GM19238 (cell line): Measurements from ENCODE around the gene RTN4RL2.
A peak's percentile ranks its signal among the peaks of the same experiment; 100 is the strongest.

ENCODE experiments used
- DNase-seq: peaks from one replicate; pipeline ENCODE4 v3.0.0; 2011; ENCODE audit warnings: low spot score; ENCODE audit not compliant: insufficient read length

The RTN4RL2 gene

DNA sequence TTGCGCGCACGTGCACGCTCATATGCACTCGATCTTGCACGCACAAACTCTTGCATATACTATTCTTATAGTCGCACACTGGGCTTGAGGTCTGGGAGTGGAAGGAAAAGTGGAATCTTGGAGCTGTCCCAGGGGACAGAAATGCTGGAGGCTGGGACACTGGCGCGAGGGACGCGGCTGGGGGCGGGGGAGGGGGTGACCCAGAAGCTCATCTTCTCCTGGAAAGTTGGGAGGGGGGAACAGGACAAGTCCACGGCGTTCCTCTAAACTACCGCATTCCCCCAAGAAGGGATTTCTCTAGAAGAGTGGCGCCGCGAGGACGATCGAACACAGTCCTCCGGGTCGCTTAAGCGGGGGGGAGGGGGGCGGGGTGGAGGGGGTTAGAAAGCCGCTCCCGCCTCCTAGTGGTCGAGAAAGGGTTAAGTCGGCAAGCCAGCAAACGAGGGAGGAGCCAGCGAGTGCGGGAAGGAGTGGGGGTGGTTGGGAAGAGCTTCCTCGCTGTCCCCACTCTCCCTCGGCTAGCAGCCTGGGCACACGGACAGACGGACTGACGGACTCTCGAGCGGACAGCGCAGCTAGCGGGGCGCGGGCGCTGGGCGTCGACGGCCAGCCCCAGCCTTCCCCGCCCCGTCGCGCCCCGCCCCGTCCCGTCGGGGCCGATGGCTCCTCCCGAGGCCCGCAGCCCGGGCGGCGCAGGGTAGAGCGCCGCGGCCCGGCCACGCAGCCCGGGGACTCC, at the start of gene RTN4RL2:
Gene RTN4RL2, plus strand, starts transcription at position 507 of the 736 bp plus-strand sequence. CDS start 338 bp downstream, outside the sequence.
- DNase-seq = no peak

DNA sequence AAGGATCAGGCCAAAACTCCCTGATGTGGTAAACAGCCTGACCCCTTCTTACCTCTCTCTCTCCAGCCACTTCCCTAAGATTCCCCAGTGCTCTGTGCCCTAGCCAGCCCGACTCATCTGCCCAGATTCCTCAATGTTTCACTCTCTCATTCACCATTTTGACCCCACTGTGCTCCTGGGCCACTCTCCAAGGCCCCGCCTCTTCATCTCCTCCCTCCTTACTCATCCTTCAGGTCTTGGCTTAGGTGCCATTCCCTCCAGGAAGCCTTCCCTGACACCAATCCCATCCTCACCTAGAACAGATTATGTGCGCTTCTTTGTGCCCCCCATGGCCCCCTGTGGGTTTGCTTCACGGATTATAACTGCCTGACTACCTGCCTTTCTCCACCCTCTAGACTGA, 46.6 kb upstream of the RTN4RL2 start:
- DNase-seq = no peak

DNA sequence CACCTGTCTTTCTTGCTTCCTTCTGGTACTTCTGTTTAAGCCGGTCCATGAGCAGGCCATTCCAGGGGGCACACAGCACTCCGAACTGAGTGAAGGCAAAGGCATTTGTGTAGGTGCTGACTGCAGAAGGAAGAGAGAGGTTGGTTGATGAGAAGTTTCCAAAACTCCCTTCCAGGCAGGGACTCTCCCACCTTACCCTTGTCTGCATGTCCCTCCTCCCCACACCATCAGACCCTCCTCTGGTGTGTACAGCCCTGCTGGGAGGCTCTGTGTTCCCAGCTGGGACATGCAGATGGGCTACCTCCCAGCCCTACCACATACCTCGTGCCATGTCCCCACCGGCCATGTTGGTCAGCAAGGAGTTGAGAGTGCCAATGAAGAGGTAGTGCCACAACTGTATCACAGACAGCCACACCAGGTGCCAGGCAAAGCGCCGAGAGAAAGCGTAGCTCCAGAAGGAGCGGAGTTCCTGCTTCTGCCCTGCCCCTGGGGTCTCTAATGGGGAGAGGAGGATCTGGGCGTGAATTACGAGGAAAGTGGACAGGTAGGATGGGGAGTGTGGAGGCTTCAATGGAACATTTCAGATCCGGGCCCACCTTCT, 45.6 kb upstream of the RTN4RL2 start:
- DNase-seq = no peak

DNA sequence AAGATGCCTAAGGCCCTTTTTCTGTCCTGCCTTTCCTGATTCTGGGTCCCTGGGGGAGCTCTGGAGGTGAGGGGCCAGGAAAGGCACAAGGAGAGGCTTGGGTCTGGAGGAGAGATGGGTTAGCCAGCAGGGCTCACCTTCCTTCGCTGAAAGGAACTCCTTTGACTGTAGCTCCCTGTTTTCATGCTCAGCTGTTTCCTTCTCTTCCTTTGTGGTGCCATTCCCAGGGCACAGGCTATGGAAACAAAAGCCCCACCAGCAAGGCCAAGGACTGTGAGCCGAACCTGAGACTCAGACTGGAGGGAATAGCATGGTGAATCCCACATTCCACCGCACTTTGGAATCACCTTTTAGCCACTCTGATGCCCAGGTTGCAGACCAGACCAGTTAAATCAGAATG, 43.9 kb upstream of the RTN4RL2 start:
- DNase-seq = no peak

DNA sequence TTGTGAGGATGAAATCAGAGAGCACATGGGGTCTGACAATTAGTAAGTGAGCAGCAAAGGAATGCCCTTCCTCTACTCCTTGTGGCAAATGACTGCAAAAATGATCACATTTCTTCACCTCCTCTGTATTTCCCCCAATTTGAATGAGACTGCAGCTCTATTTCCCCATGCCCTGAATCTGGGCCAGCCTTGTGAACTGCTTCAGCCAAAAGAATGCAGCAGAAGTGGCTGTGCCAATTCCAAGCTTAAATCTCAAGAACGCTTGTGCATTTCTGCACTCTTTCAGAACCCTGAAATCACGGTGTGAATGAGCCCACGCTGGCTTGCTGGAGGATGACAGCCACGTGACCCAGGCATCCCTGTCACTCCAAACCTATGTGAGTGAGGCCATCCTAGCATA, 43.3 kb upstream of the RTN4RL2 start:
- no peak for DNase-seq

DNA sequence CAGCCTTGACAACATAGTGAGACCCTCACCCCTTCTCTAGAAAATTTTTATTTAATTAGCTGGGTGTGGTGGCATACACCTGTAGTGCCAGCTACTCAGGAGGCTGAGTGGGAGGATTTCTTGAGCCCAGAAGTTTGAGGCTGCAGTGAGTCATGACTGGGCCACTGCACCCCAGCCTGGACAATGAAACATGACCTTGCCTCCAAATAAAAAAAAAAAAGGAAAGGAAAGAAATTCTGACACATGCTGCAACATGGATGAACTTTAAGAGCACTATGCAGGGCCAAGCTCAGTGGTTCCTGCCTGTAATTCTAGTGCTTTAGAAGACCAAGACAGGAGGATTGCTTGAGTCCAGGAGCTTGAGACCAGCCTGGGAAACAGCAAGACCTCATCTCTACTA, 42.2 kb upstream of the RTN4RL2 start:
- no peak for DNase-seq

DNA sequence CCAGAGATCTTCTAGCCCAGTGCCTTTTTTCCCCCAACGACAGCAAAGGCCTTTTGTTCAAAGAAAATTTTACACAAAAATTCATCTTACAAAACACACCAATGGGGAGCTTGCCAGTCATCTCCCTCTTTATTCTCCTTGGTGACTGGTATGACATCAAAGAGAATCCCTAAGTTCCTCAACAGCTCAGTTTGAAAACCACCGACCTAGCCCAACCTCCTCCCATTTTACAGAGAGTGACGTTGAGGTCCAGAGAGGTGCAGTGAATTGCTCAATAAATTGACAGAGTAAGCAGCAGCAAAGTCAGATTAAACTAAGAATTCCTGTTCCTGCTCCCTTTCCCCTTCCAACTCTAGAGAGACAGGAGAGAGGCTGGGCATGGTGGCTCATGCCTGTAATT, 41.2 kb upstream of the RTN4RL2 start:
- no peak for DNase-seq

DNA sequence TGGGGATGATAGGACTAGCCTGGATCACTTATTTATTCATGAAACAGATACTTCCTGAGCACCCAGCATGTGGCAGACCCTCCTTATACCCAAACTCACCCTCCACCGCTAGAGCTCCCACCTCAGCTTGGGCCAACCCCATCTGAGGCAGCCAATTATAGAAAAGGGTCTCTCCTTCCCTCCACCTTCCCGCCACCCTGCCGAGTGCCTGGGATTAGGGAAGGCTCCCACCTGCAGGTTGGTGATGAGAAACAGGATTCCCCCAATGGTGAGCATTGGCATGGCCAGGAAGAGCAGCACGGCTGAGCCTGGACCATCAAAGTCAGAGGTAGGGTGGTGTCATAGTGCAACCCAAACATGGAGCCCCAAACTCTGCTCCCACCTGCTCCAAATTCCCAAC, 39.3 kb upstream of the RTN4RL2 start:
- DNase-seq = no peak

DNA sequence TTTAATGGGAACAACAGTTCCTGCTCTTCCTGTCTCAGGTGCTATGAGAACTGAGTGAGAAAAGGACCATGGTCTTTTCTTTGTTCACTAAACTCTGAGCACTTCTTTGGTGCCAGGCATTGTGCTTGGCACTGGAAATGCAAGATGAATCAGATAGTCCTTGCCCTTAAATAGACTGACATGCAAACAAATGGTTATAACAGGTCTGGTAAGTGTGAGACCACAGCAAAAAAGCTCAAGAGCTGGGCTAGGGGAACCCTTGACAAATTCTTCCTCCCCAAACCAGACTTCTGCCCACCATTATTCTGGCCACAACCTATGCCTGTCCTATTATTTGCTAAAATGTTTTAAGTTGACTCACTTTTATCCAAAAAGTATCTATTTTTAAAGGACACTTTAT, 38.5 kb upstream of the RTN4RL2 start:
- no peak for DNase-seq

DNA sequence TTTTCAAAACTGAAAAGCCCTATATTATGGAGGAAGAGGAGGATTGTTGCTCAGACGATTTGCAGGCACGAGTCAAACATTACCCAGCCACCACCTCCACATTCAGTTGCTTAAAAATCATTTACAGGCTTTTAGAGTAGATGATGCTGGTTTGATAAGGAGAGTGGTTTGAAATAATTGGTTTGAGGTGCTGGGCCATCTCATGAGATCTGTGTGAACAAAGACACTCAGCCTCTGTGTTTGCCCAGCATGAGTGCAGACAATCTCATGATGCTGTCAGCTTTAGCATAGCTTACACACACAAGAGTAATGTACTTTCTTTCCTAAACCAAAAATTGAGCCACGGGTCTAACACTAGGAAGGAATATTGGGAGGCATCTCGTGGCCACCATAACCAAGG, 37.7 kb upstream of the RTN4RL2 start:
- DNase-seq = no peak

DNA sequence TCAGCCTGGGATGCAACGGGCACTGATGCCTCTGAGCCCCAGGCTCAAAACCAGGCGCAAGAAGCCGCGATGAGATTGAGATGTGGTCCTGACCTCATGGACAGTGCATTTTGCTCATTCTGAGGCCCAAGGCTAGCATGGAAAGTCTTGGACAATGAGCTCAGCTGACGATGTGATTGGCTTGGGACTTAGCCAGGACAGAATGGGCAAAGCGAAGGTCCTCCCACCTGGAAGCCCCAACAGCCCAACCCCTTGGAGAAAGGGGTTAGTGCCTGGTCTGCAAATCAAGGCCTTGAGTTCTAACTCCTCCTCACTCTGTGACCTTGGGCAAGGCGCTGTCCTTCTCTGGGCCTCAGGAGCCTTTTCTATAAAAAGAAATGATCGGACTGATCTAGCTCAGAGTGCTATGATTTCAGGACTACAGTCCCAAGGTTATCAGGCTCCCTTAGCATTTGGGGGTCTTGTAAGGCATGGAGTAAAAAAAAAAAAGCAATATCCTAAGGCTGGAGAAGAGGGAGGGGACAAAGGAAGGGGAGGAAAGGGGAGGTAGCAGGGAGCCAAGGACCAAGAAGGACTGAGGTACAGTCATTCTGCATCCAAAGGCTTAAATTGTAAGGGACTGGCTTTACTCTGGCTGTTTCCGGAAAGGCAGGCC, 36.1 kb upstream of the RTN4RL2 start:
- no peak for DNase-seq

DNA sequence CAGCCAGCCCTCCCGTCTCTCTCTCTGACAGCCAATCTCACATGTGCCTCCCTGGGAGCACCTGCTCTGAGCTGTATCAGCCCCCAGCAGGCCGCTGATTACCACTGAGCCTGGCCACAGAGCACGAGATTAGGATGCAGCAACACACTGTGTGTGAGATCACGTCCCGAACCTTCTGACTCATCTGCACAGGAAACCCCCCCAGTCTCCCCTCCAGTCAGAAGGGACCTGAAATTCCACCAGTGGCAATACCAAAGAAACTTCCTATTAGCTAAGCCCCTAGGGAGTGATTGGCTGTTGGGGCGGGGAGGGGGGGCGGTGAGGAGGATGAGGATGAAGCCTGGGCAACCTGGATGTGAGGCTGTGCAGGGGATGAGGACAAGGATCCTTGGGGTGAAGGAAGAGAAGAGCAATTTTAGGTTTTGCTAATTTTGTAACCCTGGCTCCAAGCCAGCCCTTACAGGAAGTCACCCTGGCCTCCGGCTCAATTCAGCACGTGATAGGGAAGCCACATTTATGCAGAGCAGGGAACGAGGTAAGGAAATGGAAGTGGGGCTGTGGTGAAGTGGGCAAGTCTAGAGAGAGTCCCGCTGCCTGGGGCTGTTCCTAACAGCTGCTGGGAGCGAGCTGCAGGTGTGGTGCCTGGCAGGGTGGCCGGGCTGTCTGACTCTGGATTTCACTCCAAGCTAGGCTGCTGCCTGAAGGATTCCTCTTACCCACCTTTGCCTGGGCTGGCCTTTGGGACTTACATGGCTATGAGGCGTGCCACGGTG, 35.4 kb upstream of the RTN4RL2 start:
- DNase-seq = peak; percentile 75

DNA sequence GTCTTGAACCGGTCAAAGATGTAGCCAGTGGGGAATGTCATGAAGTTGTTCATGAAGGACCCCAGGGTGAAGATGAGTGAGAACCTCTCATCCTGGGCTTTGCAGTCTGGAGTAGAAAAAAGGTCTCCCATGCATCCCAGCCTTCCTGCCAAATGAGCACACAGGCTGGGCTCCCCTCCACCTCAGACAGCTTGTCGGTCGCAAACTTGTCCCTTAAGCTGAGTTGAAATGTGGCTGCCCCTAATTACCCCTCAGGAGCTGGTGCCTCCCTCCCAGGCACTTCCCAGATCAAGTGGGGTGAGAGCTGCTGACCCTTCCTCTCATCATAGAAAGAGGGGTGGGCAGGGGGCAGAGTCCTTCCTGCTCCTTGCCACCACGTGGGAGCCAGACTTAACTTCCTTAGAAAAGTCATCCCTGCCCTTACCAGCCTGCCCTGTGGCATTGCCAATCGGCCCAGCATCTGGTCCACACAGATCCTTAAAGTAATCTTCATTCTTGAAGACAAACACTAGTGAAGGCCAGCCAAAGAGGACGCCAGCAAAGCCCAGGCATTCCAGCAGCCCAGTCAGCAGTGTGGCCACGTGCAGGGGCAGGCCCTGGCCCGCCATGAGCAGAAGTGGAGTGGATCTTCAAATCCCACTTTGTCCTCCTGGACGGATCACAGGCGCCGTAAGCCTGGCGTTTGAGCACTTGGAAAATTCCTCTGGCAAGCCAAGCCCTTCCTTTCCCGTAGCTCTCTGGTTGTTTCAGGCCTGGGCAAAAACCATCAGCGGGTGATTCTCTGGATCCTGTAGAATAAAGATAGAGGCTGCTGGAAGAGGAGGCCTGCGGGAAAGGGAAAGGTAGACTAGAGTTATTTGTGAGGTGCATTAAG, 34.5 kb upstream of the RTN4RL2 start:
- no peak for DNase-seq

DNA sequence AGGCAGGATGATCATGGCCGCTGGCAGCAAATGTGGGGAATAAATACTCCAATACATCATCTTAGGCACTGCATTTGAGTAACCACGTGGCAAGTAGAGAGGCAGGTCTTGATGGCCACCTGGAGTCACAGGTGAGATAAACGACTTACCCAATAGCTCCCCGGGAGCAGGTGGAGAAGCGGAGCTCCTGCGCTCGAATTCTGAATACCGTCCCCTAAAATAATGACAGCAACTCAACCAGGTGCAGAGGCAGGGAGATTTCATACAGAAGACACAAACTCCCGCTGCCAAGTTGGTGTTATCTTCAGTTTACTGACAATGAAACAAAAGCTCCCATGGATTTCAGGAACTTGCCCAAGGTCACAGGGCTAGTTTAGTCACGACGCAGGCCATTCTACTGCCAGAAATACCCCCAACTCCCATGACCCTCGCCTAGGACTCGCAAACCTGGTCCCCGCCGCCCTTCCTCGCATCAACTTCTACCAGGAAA, 33.8 kb upstream of the RTN4RL2 start:
- DNase-seq = no peak

DNA sequence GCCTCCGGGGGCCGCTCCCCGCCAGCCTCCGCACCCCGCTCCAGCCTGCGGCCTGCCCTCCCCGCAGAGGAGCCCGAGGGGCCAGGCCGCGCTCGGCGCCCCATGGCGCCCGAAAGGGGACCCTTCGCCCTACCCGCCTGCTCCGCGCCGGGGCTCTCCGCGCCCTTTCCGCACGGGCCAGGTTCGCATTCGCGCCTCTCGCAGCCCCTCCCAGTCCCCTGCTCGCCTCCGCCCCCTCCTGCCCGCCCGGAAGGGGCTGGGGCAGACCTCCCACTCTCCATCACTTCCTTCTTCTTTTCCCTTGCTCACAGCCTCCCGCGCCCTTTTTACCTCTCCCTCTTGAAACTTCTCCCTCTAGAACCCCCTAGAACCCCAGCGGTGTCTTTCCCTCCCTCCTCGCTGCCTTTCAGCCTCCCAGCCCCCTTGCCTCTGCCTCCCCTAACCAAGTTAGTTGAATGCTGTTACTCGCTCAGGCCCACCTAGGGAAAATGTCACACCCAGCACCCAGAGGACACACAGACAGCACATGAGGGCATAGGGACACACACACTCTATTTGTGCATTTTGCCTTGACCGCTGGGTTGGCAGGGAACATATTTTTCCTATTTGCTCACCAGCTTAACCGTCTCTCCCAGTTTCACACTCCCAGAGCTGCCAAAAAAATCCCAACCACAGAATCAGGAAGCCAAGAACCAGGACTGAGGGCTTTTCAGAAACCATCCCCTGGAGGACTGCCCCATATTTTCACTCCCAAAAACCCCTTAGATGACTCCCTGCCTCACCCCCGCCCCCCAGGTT, 33.2 kb upstream of the RTN4RL2 start, which contains the start of gene SLC43A3:
Gene SLC43A3, minus strand, starts transcription at position 193 of the 798 bp plus-strand sequence. CDS start 949 bp downstream, outside the sequence.
- peak; percentile 58 for DNase-seq

DNA sequence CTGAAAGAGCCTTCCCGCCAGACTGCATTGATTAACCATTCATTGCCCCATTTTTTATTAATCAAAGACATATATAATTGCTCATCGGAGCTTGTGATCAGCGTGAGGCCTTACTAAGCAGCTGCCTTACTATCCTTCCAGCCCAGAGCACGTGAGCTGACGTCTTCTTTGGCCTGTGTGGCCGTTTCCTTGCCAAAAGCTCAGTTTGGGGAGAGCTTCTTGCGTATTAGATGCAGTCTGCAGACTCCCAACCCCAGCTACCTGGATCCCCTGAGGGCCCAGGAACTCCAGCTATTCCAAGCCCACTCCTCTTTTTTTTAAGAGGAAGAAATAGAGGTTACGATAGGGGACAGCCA, 32.6 kb upstream of the RTN4RL2 start:
- DNase-seq = no peak

DNA sequence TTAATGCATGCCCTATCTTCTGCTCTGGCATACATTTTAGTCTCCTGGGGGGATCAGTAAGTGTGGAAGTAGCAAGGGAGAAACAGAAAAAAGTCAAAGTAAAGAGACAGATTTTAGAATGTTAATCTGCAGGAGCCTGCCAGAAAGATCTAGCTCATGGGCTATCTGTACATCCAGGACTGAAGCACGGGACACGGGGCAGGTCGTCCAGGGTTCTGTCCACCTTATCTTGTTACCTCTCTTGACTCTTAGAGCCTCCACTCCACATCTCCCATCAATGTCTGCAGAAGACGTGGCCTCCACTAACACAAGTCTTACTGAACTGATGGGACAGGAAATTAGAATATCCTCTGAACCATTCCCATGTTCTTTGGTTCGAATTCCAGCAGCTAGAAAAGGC, 31.7 kb upstream of the RTN4RL2 start:
- no peak for DNase-seq

DNA sequence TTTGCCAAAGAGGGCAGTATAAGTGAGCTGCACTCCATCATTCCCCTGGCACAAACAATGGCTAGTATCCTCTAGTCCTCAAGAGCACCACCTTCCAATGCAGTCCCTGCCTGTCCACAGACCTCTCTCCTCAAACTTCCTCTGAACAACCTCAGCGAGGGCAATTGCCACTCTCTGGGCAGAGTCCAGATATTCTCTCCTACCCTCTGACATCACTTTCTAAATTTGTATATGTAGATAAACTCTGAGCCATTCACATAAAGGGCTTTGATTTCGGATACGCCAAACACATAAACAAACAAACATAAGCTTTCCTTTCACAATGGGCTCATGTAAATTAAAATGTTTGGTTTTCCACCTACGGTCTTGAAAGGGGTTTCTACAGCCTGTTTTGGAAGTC, 30.4 kb upstream of the RTN4RL2 start:
- no peak for DNase-seq

DNA sequence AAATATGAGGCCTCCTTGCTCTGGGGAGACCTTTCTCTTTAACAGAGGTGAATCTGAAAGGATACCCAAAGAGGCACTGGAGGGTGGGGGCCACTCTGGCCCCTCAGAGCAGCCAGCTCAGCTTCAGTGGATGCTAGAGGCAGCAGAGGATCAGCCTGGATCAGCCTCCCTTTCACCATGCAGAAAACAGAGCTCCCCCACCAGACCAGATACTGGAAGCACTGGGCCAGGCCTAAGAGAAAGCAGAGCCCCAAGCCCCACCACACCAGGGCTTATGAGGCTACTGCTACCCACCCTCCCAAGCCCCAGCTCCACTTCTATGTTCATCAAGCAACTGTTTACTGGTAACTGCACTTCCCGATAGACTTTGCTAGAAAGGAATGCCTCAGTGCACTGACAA, 29.4 kb upstream of the RTN4RL2 start:
- DNase-seq = no peak

DNA sequence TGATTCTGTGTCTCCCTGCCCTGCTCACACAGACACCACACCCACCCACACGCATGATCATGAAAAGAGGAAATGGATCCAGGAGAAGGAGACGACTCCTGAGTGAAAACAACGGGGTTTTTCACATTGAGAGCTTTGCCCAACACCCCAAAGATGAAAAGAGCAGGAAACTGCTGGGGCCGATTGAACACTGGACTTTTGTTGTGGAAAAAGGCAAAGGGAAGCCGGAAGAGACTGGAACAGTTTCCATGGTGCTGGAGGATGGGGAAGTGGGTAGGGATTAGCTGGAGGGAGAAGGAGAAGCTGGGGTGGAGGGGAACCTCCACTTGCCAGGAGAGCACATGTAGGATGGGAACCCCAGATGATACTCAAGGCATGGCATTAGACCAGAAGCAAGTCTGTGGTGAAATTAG, 28.2 kb upstream of the RTN4RL2 start:
- no peak for DNase-seq
